ENCODE measurements around the gene RPL37.

DNA sequence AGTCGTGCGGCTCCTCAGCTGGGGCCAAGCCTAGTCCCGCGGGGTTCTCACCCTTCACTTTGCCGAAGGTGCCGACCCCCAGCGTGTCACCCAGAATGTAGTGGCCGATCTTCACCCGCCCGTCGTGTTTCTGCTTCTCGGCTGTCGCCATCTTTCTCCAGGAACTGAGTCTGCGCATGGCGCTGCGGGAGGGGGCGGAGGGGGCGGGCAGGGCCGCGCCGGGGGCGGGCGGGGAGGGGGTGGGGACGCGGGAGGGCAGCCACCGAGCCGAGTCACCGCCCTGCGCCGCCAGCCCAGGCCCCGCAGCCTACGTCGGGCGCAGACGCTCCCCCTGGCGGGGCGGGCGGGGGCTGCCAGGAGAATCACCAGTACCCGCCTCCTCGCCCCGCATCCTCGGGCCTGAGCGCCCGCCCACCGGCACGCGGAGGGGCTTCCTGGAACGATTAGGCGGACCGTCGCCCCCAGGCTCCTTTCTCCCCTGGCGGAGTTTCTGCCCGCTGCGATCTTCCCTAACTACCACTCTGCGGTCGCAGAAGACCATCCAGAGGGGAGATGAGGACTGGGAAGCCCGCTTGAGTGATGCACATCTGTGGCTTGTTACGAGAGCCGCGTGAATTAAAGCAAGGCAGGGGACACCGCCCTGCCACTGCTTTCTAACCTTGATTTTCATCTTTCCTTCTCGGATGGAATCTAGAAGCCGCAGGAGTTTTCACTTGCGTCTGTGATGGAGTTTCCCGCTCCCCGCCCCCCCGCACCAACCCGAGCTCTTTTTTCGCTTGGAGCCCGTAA is 36.8 kb downstream of the RPL37 start, which contains the start of gene PRKAA1:
- TF ChIP-seq, protein P1, sequence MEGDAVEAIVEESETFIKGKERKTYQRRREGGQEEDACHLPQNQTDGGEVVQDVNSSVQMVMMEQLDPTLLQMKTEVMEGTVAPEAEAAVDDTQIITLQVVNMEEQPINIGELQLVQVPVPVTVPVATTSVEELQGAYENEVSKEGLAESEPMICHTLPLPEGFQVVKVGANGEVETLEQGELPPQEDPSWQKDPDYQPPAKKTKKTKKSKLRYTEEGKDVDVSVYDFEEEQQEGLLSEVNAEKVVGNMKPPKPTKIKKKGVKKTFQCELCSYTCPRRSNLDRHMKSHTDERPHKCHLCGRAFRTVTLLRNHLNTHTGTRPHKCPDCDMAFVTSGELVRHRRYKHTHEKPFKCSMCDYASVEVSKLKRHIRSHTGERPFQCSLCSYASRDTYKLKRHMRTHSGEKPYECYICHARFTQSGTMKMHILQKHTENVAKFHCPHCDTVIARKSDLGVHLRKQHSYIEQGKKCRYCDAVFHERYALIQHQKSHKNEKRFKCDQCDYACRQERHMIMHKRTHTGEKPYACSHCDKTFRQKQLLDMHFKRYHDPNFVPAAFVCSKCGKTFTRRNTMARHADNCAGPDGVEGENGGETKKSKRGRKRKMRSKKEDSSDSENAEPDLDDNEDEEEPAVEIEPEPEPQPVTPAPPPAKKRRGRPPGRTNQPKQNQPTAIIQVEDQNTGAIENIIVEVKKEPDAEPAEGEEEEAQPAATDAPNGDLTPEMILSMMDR (IDR thresholded peaks at IDR 0.05; ENCODE audit: low read depth, low read length, poor library complexity, severe bottlenecking) = peak; percentile 38
- TF ChIP-seq EZH2phosphoT487 (IDR thresholded peaks at IDR 0.05; ENCODE audit: borderline replicate concordance, low read length) = no peak

All from DOHH2 (cell line).